Breast epithelium (tissue), 4 donors: ENCODE data around the gene HOXA5. TPM values are rescaled to one million over a fixed set of nuclear protein-coding genes. Genes with fewer than 3 reads are reported as not detected.

Experiments used
- DNase-seq, 2 donors: peaks; one replicate each; pipeline ENCODE4 v3.0.0-alpha.2; 2019; ENCODE audit warnings: low spot score in 2 of 2
- H3K27ac ChIP-seq, 2 donors: fragments of 200-600 bp; sonication (generic) in 1 of 2; one replicate each; pipeline ENCODE4 v1.5.1; 2016 to 2019; ENCODE audit warnings: mild to moderate bottlenecking in 1 of 2
- H3K27me3 ChIP-seq, 2 donors: fragments of 200-600 bp; sonication (generic) in 1 of 2; one replicate each; pipeline versions ENCODE4 v1.5.1 to v1.6.0; 2017 to 2019; ENCODE audit warnings: control low read depth in 1 of 2, mild to moderate bottlenecking in 1 of 2
- H3K36me3 ChIP-seq: fragments of 200-600 bp; one replicate; pipeline ENCODE4 v1.5.1; 2019
- H3K4me1 ChIP-seq, 2 donors: fragments of 200-600 bp; sonication (generic); one replicate each; pipeline ENCODE4 v1.5.1; 2016 to 2019; ENCODE audit warnings: control low read depth in 1 of 2
- H3K4me3 ChIP-seq, 3 donors: fragments of 200-600 bp; sonication (generic); 1 replicate in 2 of 3; 2 replicates in 1 of 3; pipeline ENCODE4 v1.5.1; 2016 to 2019; ENCODE audit warnings: mild to moderate bottlenecking in 3 of 3, moderate library complexity in 2 of 3
- H3K9me3 ChIP-seq, 2 donors: fragments of 200-600 bp; sonication (generic) in 1 of 2; one replicate each; pipeline ENCODE4 v1.5.1; 2016 to 2019; ENCODE audit warnings: control low read depth in 1 of 2
- CTCF ChIP-seq, 3 donors: fragments of 450-650 bp; IDR thresholded peaks; one replicate each; pipeline ENCODE4 v1.5.1; 2016 to 2017; ENCODE audit warnings: antibody characterized with exemption in 3 of 3, mild to moderate bottlenecking in 3 of 3, moderate library complexity in 3 of 3
- POLR2A ChIP-seq: fragments of 450-650 bp; IDR thresholded peaks from one replicate; pipeline ENCODE4 v1.6.1; 2016; ENCODE audit warnings: antibody characterized with exemption, mild to moderate bottlenecking, moderate library complexity
- POLR2AphosphoS5 ChIP-seq, 3 donors: sonication (generic); formaldehyde crosslinking; IDR thresholded peaks; one replicate each; pipeline ENCODE4 v1.6.1; 2017; ENCODE audit warnings: antibody characterized with exemption in 3 of 3
- intact Hi-C: fragments of 100-400 bp; cut with DNase I; formaldehyde crosslinking; loops from one replicate; pipeline ENCODE4 v1.15.1; 2023; ENCODE audit warnings: low total_unique reads
- total RNA-seq, 3 donors: library from RNA; depleted of rRNA; stranded (reverse); fragments of >200 nt; gene quantifications; one replicate each; pipeline ENCODE4 v1.1.0, GENCODE V29; 2016

Gene HOXA5
- total RNA-seq, 3 donors from 2014 or later = 11.5 to 48.7 (median 22.6) TPM

GRCh38 chr7:27159266-27160144 lies 16.0 kb upstream of the HOXA5 start:
- H3K27ac ChIP-seq = peak overlapping the region; percentile 91 to 96
- H3K4me1 ChIP-seq = peaks cover 3 to 5% of the 10 kb centered on the region in 2 donors
- H3K27me3 ChIP-seq = peaks cover 3 to 26% of the 10 kb centered on the region in 2 donors
- intact Hi-C loops = loop anchor here (5.0 to 10.0 kb wide), 2 partner anchors 792 to 955 kb away; partner anchors contain the start of genes CBX3 and HNRNPA2B1
- H3K36me3 ChIP-seq = no peaks in the 10 kb centered on the region
- TF ChIP-seq POLR2AphosphoS5 (IDR thresholded peaks at IDR 0.05) (no peak), CTCF (IDR thresholded peaks at IDR 0.05) (no peak)
- DNase-seq = peak in 1 of 2 donors; percentile 45
- H3K9me3 ChIP-seq = no peaks in the 10 kb centered on the region
- peak overlapping the region in 2 of 3 donors; percentile 65 to 85 for H3K4me3 ChIP-seq

GRCh38 chr7:27158436-27159265 lies 15.2 kb upstream of the HOXA5 start:
- Histone ChIP-seq H3K27ac (peak overlapping the region; percentile 91 to 96), H3K36me3 (no peaks in the 10 kb centered on the region), H3K9me3 (no peaks in the 10 kb centered on the region), H3K4me3 (peak overlapping the region in 2 of 3 donors; percentile 65 to 93), H3K27me3 (peaks cover 3 to 29% of the 10 kb centered on the region in 2 donors), H3K4me1 (peaks cover 3 to 5% of the 10 kb centered on the region in 2 donors)
- intact Hi-C loops = loop anchor here (10.0 kb wide), 1 partner anchor 954 kb away; the partner anchor contains the start of genes CBX3 and HNRNPA2B1
- TF ChIP-seq CTCF (IDR thresholded peaks at IDR 0.05) (no peak), POLR2A (no peak), POLR2AphosphoS5 (IDR thresholded peaks at IDR 0.05) (no peak)
- peak in 1 of 2 donors; percentile 52 for DNase-seq

- H3K27ac ChIP-seq = peak overlapping the region; percentile 91 to 96
- intact Hi-C loops = loop anchor here (10.0 kb wide), 1 partner anchor 953 kb away; the partner anchor contains the start of genes CBX3 and HNRNPA2B1
- H3K9me3 ChIP-seq = no peaks in the 10 kb centered on the region
- H3K36me3 ChIP-seq = no peaks in the 10 kb centered on the region
- peaks cover 4 to 5% of the 10 kb centered on the region in 2 donors for H3K4me1 ChIP-seq
- TF ChIP-seq POLR2A = no peak
- TF ChIP-seq CTCF (IDR thresholded peaks at IDR 0.05) = no peak
- no peak for TF ChIP-seq POLR2AphosphoS5 (IDR thresholded peaks at IDR 0.05)
- peaks cover 5 to 37% of the 10 kb centered on the region in 2 donors for H3K27me3 ChIP-seq
- peak in 1 of 2 donors; percentile 41 for DNase-seq
- peak overlapping the region in 2 of 3 donors; percentile 65 to 93 for H3K4me3 ChIP-seq
Observed at GRCh38 chr7:27157702-27158431, 14.4 kb upstream of the HOXA5 start.

- peaks cover 7 to 44% of the 10 kb centered on the region in 2 donors for H3K27me3 ChIP-seq
- no peaks in the 10 kb centered on the region for H3K9me3 ChIP-seq
- H3K4me3 ChIP-seq = peak overlapping the region; percentile 65 to 93 (median 67)
- peak in 1 of 2 donors; percentile 50 for DNase-seq
- peak overlapping the region; percentile 91 to 96 for H3K27ac ChIP-seq
- no peak for TF ChIP-seq POLR2A
- TF ChIP-seq CTCF (IDR thresholded peaks at IDR 0.05) = no peak
- no peak for TF ChIP-seq POLR2AphosphoS5 (IDR thresholded peaks at IDR 0.05)
- peaks cover 5 to 9% of the 10 kb centered on the region in 2 donors for H3K4me1 ChIP-seq
- intact Hi-C loops = loop anchor here (10.0 kb wide), 1 partner anchor 952 kb away; the partner anchor contains the start of genes CBX3 and HNRNPA2B1
- no peaks in the 10 kb centered on the region for H3K36me3 ChIP-seq
Observed at GRCh38 chr7:27156916-27157701, 13.6 kb upstream of the HOXA5 start.
